ENCODE measurements around the gene HNRNPA3.
A peak's percentile ranks its signal among the peaks of the same experiment; 100 is the strongest.
"Not testable (repeated sequence)": the region's sequence is repeated elsewhere in the genome, so short reads cannot be mapped to it uniquely, and the experiment has no call there.

Gene HNRNPA3

GRCh38 chr2:177188482-177189469 lies 23.8 kb upstream of the HNRNPA3 start:
- no peak for DNase-seq

DNA sequence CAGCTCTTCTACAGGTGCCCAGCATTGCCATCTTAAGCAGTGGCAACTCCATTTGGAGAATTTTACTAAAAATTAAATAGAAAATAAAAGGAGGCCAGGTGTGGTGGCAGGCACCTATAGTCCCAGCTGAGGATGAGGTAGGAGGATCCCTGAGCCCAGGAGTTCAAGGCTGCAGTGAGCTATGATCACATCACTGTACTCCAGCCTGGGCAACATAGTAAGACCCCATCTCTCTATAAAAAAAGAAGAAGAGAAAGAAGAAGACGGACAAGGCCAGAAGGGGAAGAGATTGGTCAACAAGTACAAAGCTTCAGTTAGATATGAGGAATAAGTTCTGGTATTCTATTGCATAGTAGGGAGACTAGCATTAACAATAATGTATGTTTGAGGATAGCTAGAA lies 21.7 kb upstream of the HNRNPA3 start:
- DNase-seq: no peak

- no peak for DNase-seq
Measured at GRCh38 chr2:177192788-177193187, 19.8 kb upstream of the HNRNPA3 start.

DNA sequence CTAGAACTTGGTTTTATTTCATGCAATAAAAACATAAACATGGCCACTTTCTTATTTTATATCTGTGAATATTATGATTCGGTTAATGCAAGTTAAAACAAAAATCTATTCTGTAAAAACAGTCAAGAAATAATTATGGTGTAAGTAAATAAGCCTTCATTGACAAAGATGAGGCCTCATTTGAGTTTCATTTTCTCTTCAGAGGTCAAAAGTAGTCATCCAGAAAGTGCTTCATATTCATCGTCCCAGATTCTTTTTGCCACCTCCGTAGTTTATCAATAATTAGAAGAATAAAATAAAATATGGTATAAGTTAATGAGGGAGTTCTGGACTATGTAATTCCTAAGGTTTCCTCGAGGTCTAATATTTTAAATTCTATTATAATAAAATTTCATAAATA lies 19.4 kb upstream of the HNRNPA3 start:
- no peak for DNase-seq

- no peak for DNase-seq
Measured at GRCh38 chr2:177195194-177195593, 17.4 kb upstream of the HNRNPA3 start.

- not testable (repeated sequence) for DNase-seq
Measured at GRCh38 chr2:177200419-177200818, 12.2 kb upstream of the HNRNPA3 start.

- no peak for DNase-seq
Measured at GRCh38 chr2:177201919-177202346, 10.7 kb upstream of the HNRNPA3 start.

DNA sequence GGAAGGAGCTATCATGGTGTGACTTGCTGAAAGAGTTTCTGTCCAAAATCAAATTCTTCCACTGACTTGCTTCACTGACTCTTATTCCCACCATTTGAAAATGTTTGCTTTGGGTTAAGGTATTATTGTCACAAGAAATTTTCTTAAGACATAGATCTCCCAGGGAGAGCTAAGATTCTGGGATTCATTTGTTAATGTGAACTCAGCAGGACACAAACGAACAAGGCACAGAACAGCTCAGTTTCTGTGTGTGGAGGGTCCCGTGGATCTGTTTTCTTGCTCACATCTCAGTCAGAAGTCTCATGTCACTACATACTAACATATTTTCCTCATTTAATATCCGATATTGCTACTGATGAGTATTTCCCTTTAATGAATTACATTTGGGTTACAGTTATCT lies 8.2 kb upstream of the HNRNPA3 start:
- DNase-seq: no peak

DNA sequence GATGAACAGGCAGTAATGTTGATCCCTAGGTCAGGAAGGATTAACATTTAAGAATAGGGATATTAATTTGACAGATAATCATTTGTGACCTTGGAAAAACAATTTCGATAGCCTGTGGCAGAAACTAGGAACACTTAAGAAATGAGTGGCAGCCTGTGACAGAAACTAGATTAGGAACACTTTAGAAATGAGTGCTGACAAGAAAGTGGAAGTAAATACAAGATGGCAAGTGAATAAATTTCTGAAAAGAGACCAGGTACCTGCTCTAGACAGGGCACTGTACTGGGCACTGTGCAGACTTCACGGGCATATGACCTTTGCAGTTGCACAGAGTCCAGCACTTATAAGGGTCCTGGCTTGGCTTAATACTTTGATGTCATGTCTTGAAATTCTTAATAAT lies 5.5 kb upstream of the HNRNPA3 start:
- no peak for DNase-seq

- DNase-seq: no peak
Measured at GRCh38 chr2:177211169-177211568, 1.4 kb upstream of the HNRNPA3 start.

- no peak for DNase-seq
Measured at GRCh38 chr2:177211576-177212105, 953 bp upstream of the HNRNPA3 start.

- DNase-seq: peak; percentile 73
Measured at GRCh38 chr2:177212891-177213856, 580 bp downstream of the HNRNPA3 start.

DNA sequence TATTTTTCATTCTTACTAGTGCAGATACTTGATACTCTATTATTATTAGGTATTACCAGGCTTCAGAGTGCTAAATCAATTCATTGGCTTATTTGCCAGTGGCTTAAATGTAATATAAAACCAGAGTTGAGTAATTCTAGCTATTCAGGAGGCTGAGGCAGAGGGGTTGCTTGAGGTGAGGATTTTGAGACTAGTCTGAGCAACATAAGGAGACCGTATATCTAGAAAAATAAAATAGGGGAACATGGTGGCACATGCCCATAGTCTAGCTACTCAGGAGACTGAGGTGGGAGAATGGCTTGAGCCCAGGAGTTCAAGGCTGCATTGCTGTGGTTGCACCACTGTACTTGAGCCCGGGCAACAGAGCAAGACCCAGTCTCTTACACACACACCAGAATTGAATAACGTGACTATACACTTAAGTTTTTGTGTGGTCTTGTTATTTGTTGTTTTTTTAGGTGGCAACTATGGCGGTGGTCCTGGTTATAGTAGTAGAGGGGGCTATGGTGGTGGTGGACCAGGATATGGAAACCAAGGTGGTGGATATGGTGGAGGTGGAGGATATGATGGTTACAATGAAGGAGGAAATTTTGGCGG lies 4.8 kb downstream of the HNRNPA3 start:
- DNase-seq: no peak

GRCh38 chr2:177219787-177220186 lies 7.2 kb downstream of the HNRNPA3 start:
- DNase-seq: not testable (repeated sequence)

DNA sequence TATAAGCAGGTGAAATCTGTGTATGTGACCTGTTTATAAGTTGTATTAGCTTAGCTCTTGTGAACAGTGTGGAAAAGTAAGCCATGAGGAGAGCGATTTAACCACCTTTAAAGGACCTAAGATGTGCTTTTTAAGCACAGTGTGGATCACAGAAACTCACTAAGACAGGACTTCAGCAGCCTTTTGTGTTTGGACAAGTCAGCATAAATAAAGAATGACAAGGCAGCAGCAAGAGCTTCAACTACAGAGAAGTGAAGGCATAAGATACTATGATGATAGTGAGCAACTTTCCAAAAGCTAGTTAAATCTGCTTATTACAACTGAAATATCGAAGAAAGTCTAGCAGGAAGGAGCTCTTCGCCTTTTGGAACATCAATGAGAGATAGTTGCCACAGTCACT lies 8.9 kb downstream of the HNRNPA3 start:
- DNase-seq: no peak

DNA sequence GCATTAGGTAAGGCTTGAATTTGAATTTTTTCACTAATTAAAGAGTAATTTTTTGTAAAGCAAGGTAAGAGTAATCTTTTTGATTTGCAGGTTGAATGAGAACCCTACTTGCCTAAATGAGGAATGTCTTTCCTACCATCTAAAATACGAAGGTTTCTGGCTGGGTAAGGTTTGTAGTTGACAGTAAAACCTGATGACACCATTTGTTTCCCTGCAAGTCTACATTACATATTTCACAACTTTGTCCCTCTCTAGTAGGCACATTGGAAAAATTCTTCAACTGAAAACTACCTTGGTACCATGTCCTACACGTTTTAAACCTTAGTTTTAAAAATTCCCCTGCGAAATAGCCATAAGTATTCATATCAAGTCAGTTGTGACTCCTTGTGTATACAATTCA lies 9.4 kb downstream of the HNRNPA3 start:
- DNase-seq: no peak

- DNase-seq: not testable (repeated sequence)
Measured at GRCh38 chr2:177223436-177223835, 10.8 kb downstream of the HNRNPA3 start.

DNA sequence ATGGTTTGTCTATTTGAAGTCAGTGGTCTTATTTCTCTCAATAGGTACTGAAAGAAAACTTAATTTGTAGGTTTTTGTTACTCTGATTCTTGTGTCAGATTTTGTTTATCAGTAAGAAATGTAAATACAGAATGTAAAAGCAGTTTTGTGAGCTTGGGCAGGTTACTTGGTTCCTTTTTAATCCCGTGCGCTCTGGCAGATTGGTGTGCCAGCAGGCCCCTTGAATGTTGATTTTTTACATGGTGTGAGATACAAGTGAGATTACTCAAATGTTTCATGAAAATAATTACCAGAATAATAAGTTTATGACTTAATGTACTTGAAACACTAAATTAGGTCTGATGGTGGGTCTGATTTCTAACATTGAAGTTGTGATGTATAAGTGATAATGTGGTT lies 13.4 kb downstream of the HNRNPA3 start:
- no peak for DNase-seq

GRCh38 chr2:177229442-177230242 lies 17.0 kb downstream of the HNRNPA3 start:
- DNase-seq: no peak

- no peak for DNase-seq
Measured at GRCh38 chr2:177231270-177231669, 18.7 kb downstream of the HNRNPA3 start.

DNA sequence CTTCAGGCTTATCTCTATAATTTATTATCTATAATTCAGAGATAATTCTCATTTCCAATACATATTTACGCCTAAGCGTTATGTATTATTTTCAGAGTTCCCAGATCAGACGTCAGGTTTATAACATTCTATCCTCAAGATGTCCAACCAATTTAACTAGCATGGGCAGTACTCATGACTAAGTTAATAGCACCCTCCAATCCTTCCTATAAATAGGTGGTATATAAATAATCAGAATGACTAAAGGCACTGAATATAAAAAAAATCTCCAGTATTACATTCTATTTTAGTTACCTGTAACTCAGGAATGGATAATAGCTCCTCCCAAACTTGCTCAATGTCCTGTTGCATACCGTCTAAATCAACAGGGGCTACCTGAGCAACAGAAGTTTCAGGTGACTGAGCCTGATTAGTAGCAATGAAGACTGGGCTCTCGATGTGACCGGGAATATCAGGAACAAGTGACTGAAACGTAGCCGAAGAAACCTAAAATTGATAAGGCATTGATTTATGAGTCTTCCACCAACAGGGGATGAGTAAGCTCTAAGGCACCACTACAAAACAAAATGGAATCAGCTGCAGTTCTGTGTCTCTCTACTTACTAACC lies 19.6 kb downstream of the HNRNPA3 start:
- DNase-seq: no peak

Measured in NCI-H1048 (cell line).